Measurements from ENCODE around the gene ACER3.
"Not testable (repeated sequence)": the region's sequence is repeated elsewhere in the genome, so short reads cannot be mapped to it uniquely, and the experiment has no call there.

ACER3 gene

DNA sequence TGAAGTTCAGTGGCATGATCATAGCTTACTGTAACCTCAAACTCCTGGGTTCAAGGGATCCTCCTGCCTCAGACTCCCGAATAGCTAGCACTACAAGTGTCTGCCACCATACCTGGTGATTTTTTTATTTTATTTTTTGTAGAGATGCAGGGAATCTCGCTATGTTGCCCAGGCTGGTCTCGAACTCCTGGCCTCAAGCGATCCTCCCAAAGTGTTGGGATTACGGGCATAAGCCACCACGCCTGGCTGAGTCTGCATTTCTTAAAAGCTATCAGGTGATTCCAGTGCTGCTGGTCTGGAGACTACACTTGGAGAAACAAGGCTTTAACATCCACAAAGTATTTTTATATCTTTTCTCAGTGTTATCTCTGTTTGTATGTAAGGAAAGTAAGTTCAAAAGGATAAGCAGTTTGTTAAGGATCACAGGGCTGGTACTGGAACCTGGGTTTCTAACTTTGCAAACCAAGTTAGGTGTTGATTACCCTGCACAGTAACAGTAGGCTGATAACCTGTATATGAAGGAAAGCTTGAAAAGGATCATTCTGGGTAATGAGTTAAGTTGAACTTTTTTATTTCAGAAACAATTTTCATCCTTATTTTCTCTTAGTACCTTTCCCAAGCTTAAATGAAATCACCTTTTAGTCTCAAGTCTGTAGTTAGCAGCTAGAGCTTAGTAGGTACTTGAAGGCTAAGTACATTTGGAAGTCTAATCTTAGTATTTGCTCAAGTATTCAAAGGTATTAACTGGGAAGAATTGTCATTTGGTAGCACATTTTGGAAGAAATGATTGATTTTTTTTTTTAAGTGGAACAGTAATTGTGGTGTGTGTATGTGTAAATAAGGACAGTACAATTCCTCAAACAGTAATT, 12.5 kb downstream of the ACER3 start:
- no peak for DNase-seq (ENCODE audit: low spot score)

DNA sequence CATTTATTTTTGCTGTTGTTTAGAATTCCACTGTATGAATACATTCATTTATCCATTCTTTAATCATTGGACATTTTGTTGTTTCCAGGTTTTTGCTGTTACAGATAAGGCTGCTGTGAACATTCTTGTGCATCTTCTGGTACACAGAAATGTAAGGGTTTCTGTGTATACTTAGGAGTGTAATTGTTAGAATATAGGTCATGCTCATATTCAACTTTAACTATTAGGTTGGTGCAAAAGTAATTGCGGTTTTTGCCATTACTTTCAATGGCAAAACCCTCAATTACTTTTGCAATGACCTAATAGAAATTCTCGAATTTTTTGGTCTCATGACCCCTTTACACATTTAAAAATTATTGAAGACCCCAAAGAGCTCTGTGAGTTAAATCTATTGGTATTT, 17.3 kb downstream of the ACER3 start:
- no peak for DNase-seq (ENCODE audit: low spot score)

DNA sequence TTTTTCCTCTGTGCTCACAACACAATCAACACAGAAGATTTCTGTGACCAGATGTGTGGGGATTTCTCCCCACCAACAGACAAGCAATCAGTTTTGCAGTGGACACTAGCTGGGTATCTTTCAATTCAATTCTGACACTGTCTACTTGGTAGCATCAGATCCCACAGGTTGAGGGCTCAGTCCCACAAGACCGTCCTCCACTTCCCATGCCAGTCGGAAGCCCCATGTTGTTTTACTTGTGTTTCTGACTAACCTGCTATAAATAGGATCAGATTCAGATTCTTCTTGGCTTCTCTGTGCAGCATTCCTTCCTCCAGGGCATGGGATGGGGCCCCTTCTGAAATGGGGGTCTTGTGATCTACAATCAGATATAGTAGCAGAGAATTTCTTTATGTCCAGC, 19.6 kb downstream of the ACER3 start:
- no peak for DNase-seq (ENCODE audit: low spot score)

DNA sequence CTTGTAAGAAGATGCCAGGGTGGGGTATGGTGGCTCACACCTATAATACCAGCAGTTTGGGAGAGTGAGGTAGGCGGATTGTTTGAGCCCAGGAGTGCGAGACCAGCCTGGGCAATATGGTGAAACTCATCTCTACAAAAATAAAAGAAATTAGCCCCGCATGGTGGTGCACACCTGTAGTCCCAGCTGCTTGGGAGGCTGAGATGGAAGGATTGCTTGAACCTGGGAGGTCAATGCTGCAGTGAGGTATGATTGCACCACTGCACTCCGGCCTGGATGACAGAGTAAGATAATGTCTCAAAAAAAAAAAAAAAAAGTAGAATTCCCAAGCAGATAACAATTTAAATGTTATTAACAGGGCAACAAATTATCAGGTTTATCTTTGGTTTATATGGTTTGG, 20.2 kb downstream of the ACER3 start:
- DNase-seq (ENCODE audit: low spot score), result no peak

DNA sequence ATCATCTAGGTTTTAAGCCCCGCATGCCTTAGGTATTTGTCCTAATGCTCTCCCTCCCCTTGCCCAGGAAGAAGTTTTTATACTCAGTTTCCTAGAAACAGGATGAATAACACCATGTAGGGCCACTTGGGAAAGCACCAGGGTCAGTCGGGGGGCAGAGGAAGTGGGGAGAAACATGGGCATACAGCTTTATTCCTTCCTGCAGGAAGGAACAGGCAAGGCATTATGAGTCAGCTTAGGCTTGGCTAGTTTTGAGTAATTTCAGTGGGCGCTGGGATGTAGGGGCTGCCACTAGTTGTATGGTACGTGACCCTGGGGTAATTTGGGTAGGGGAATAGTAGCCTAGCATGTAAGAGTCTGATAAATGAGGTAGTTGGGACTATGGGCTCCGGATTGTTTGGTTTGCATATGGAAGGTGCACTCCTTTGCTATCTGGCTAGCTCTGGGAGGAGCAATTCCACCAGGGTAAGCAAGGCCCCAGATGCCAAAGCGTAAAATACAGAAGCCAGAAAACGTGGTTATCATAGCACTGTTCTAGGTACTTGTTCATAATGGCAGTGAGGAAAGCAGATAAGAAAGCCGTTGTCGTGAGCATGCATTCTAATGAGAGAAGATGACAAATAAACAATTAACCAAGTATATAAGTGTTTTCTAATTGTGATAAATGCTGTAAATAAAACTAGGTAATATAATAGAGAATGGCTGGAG, 24.8 kb downstream of the ACER3 start:
- DNase-seq (ENCODE audit: low spot score), result peak; percentile 96

DNA sequence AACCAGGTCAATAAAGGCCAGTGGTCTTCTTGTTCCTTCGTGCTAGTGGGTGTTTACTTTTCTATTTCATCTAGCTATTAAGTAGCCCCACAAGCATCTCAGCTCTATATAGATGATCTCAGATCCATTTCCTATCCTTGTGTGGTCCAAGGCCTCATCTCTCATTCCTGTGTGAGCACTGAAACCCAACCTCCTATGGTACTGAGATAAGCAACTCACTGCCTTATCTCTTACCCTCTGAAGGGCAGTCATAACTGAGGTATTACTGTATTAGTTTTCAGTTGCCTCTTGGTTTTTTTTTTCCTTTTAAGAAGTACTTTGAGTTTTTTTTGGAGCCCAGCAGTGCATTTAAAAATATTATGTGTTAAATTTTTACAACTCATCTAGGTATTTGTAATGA, 28.3 kb downstream of the ACER3 start:
- no peak for DNase-seq (ENCODE audit: low spot score)

DNA sequence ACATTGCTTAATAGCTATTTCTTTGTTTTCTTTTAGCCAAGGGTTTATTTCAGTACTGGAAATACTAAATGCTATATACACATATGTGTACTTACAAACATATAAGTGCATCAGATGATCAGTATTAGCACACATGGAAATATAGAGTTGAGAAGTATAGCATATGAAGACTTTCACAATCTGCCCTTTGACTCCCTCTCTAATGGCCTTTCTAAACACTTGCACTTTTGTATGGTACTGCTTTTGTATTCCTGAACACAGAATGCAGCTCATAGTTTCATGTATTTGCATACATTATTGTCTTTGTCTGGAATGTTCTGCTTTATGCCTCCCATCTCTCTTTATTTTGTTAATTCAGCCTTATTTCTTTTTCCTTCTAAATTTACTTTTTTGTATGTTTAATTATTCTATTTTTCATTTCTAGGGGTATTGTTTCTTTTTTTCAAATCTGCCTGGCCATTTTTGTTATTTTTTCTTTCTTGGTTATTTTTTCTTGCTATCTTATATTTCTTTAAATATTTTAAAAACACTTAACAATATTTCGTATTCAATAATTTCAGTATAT, 28.8 kb downstream of the ACER3 start:
- no peak for DNase-seq (ENCODE audit: low spot score)

DNA sequence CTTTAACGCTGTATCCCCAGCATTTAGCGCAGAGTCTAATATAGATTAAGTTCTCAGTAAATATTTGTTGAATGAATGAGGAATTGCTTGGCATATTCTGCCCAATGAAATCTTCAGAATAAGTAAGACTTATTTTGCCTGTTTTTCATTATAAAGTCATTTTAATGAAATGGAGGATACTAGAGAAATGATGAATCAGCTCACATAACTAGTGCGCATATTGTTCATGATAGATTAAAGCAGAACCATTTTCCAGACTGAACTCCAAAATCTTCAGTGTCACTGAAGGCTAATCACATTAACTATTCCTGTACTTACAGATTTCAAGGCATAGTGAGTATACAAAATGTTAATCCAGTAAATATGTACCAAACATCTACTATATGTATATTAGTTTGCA, 29.6 kb downstream of the ACER3 start:
- no peak for DNase-seq (ENCODE audit: low spot score)

DNA sequence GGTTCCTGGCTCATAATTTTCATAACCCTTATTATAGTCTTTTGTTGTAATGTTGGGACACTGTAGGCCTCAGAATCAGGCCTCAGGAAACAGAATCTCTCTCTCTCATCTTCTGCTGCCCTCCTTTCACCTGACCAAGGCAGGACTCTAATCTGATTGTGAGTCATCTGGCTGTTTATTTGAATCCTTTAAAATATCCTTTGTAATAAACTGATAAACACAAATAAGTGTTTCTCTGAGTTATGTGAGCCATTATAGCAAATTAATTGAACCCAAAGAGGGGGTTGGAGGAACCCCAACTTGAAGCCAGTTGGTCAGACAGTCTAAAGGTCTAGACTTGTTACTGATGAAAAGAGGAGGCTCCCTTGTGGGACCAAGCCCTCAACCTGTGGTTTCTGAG, 30.6 kb downstream of the ACER3 start:
- DNase-seq (ENCODE audit: low spot score), result no peak

DNA sequence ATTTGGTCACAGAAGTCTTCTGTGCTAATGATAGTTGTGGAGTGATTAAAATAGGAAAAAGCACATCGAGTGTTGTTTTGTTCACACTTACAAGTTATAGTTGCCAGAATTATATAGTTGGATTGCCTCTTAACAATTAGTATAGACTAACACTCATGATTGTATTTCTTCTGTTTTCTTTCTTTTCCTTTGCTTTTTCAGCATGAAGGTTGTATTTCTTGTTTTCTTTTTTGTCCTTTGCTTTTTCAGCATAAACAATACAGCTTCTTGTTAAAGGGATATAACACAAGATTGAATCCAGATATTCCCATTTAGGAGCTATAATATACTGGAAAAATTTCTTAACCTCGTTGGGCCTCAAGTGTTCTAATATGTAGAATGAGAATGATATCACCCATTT, 31.1 kb downstream of the ACER3 start:
- DNase-seq (ENCODE audit: low spot score), result no peak

DNA sequence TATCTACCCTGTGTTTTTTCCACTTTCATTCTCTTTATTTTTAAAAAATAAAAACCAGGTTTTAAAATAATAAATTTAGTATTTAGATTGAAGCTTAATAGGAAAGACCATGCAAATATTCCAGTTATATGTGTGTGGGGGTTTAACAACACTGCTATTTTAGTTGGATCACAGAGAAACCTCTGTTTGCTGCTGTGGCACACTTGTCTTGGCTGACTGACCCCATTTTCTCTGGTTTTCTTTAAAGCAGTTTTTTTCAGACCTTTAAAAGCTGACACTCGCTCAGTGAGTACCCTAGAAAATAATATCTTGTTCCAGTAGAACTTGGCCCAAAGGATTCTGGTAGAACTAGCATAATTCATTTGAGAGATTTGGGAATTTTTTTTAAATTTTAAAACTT, 31.6 kb downstream of the ACER3 start:
- DNase-seq (ENCODE audit: low spot score), result no peak

DNA sequence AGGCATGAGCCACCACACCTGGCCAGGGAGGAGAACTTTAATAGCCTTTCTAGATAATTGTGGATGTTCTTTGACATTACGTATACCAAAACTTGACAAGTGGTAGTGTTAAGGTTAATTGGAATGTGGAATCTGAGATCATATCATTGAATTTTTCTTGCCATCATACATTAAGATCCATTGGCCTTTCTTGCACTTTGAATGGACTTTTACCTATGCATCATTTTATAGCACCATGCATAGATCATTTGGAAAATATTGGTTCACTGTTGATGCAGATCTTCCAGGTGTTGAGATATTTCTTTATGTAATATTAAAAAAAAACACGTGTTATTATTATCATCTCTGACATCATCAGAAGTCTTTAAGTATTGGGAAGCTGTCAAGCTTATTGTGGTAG, 36.5 kb downstream of the ACER3 start:
- DNase-seq (ENCODE audit: low spot score), result no peak

DNA sequence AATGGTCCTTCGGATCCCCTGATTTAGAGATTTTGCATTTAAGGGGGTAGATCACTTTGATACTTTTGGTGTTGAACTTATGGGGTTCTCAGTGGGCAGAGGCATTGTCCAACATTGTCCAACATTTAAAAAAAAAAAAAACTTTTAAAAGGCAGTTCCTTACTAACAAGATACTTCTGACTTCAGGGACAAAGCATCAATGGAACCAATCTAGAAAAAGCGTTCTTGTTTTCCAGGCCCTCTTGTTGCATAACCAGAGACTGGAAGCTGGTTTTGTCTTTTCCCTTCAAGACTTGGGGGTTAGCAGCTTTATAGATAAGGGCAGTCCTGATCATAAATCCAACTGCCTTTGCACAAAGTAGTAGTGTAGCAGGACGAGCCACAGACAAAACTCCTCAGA, 40.4 kb downstream of the ACER3 start:
- no peak for DNase-seq (ENCODE audit: low spot score)

DNA sequence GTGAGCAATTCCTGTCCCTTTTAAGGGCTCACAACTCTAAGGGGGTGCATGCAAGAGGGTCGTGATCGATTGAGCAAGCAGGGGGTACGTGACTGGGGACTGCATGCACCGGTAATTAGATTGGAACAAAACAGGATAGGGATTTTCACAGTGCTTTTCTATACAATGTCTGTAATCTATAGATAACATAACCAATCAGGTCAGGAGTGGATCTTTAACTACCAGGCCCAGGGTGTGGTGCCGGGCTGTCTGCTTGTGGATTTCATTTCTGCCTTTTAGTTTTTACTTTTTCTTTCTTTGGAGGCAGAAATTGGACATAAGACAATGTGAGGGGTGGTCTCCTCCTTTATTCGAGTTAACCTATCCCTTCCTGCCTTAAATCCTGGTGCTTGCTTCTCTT, 40.9 kb downstream of the ACER3 start:
- not testable (repeated sequence) for DNase-seq (ENCODE audit: low spot score)

DNA sequence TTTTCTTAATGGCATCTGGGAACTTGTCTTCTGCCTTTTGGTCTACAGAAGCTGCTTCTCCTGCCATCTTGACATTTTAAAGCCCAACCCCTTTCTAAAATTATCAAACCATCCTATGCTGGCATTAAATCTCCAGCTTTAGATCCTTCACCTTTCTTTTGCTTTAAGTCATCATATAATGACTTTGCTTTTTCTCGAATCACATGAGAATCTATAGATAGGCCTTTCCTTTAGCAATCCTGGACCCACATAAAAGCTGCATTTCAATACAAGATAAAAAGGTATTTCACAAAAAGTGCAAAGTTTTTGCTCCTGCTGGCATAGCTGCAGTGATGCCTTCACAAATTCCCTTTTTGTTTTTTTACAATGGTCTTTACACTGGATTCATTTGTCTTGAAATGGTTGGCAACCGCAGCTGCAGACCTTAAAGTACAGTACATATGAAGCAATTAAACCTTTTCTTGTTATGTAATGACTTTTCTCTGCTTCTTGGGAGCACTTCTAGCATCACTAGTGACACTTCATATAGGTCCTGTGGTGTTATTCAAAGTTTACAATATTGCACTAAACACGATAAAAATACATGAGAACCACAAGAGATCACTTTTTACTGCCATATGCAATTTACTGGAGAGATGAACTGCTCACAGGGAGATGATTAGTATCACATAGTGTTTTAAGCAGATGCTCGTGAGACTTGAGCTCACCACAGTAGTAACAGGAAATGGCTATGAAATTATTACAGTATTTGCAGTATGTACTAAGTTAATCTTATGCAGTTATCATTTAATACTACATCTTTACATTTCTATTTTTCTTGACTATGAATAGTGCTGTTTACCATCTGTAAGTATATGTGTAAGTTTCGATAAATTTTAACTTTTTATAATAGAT, 41.6 kb downstream of the ACER3 start:
- DNase-seq (ENCODE audit: low spot score), result no peak

DNA sequence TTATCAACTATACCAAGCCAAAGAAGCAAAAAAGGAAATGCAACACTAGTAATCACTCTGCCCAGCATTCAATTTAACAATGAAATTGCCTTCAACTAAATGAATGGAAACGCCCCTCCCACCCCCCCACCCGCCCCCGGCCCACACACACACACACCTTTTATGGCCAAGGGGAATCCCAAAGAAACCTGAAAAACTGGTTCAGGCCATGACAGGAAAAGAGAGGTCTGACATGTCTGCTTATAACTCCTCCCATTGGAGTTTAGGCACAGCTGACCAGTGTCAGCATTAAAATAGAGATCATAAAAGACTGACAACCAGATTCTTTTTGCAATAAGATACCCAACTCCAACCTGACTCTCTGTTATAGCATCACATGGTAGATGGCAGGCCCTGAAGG, 42.6 kb downstream of the ACER3 start:
- peak; percentile 47 for DNase-seq (ENCODE audit: low spot score)

DNA sequence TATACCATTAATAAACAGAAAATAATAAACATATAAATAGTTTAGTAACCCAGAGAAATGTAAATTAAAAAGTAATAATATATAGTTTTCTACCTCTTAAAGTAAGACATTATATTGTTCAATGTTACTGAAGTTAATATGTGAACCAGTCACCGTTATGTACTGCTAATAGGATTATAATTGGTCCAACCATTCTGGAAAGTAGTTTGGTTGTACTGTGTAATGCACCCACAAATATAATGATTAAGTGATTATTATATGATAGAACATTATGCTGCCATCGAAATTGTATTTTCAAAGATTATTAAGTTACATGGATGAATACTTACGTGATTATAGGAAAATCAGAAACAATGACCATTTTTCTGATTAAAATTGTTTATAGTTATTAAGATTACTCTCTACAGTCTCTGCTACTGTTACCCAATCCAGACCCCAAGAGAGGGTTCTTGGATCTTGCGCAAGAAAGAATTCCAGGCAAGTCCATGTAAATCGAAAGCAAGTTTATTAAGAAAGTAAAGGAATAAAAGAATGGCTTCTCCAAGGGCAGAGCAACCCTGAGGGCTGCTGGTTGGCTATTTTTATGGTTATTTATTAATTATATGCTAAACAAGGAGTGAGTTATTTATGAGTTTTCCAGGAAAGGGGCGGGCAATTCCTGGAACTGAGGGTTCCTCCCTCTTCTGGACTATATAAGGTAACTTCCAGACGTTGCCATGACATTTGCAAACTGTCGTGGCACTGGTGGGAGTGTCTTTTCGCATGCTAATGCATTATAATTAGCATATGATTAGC, 50.1 kb downstream of the ACER3 start:
- DNase-seq (ENCODE audit: low spot score), result peak; percentile 15

DNA sequence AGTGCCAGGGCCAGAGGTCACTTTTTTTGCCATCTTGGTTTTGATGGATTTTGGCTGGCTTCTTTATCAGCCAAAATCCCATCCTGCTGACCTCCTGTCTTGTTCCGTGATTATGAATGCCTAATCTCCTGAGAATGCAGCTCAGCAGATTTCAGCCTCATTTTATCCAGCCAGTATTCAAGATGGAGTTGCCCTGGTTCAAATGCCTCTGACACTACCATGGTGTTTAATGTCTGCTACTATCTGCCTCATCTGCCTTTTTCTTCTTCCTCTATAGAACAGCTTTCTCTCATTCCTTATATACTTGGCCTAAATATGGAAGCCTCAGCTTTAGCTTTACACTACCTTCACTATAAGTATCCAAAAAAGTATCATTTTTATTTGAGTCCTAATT, 50.7 kb downstream of the ACER3 start:
- DNase-seq (ENCODE audit: low spot score), result no peak

DNA sequence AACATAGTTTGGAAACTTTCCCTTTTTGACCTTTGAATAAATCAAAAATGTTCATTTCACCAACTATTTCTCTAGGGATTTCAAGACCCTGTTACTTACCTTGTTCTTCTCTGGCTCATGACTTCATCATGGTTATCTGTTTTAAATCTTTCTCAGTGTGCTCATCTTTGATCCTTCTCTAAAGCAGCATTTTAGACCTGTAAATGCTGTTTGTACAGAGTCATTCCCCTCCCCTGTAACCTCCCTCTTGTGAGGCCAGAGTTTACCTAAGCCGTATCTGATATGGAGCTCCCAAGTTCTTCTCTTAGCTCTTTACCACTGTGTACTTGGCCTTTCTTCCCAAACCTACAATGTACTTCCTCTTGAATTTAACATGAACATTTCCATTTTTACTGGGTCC, 56.0 kb downstream of the ACER3 start:
- no peak for DNase-seq (ENCODE audit: low spot score)

DNA sequence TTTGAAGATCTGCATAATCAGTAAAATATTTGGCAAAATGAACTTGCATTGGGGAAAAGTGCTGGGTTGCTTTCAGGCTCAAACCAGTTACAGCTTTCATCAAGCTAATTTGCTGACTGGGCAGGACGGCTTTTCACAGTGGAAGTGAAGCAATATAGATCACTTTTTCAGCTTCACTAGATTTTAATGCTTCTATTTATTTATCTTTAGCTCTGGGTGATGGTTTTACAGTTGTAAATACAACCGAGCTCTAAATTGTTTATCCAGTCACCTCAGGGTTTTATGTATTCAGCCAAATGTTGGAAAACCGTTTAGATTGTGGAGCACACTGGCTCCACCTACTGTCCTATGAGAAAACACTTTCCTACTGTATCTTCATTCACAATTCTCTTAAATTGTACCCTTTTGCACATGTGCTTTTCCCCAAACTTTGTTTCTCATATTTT, 58.2 kb downstream of the ACER3 start:
- DNase-seq (ENCODE audit: low spot score), result peak; percentile 61

DNA sequence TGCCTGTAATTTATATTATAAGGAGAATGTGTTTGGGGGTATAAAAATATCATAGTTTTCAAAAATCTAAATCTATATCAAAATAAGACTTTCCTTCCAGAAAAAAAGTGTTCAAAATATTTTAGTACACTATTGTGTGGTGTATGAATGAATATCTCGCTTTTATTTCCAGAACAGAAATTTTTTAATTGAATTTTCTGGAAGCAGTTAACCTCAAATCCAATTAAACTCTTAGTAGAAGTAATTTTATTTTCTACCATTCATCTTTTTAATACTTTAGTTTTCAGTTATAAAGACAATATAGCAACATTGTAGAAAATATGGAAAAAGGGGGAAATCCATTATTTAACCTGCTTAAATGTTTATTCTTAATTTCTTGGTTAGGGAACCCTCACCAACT, 58.7 kb downstream of the ACER3 start:
- DNase-seq (ENCODE audit: low spot score), result no peak

Data from kidney tubule cell (primary cell).